GM12892 (cell line): ENCODE data around the gene GOLIM4.

Experiments used
- POLR2A ChIP-seq: IDR thresholded peaks from 2 replicates; pipeline ENCODE4 v1.6.1; 2011; ENCODE audit warnings: low read depth, low read length, control low read depth
- POLR2AphosphoS5 ChIP-seq: IDR thresholded peaks from 2 replicates; pipeline ENCODE4 v1.6.1; 2011; ENCODE audit warnings: low read depth, low read length, control low read depth

GRCh38 chr3:167989066-167989465 lies 106.7 kb downstream of the GOLIM4 start:
- no peak for TF ChIP-seq POLR2A
- TF ChIP-seq POLR2AphosphoS5: no peak
